ENCODE results near the gene PDE11A.

The PDE11A gene

GRCh38 chr2:177683661-177684069 lies 388.9 kb downstream of the PDE11A start:
- TF ChIP-seq CTCF (IDR thresholded peaks at IDR 0.05) = no peak
- no peak for TF ChIP-seq ZFX (IDR thresholded peaks at IDR 0.05; ENCODE audit: borderline replicate concordance)
- H3K27ac ChIP-seq = no peak overlapping the region

- TF ChIP-seq CTCF (IDR thresholded peaks at IDR 0.05) (no peak), ZFX (IDR thresholded peaks at IDR 0.05; ENCODE audit: borderline replicate concordance) (no peak)
- H3K27ac ChIP-seq = no peak overlapping the region
Observed at GRCh38 chr2:177682836-177683660, 389.5 kb downstream of the PDE11A start.

- no peak overlapping the region for H3K27ac ChIP-seq
- no peak for TF ChIP-seq CTCF (IDR thresholded peaks at IDR 0.05)
- TF ChIP-seq ZFX (IDR thresholded peaks at IDR 0.05; ENCODE audit: borderline replicate concordance) = no peak
Observed at GRCh38 chr2:177682006-177682405, 390.6 kb downstream of the PDE11A start.

GRCh38 chr2:177680866-177681712 lies 391.5 kb downstream of the PDE11A start:
- TF ChIP-seq ZFX (IDR thresholded peaks at IDR 0.05; ENCODE audit: borderline replicate concordance) (no peak), CTCF (IDR thresholded peaks at IDR 0.05) (no peak)

GRCh38 chr2:177679611-177680605 lies 392.7 kb downstream of the PDE11A start:
- H3K27ac ChIP-seq = no peak overlapping the region
- TF ChIP-seq ZFX (IDR thresholded peaks at IDR 0.05; ENCODE audit: borderline replicate concordance) = no peak
- no peak for TF ChIP-seq CTCF (IDR thresholded peaks at IDR 0.05)

More at GRCh38 chr2:177680866-177681712, 391.5 kb downstream of the PDE11A start:
- H3K27ac ChIP-seq = no peak overlapping the region

- TF ChIP-seq ZFX (IDR thresholded peaks at IDR 0.05; ENCODE audit: borderline replicate concordance) (no peak), CTCF (IDR thresholded peaks at IDR 0.05) (no peak)
- no peak overlapping the region for H3K27ac ChIP-seq
Observed at GRCh38 chr2:177678939-177679338, 393.6 kb downstream of the PDE11A start.
